Superior temporal gyrus (tissue), 1 donor: ENCODE data around the gene HPSE2.

Experiments used
- DNase-seq: peaks from one replicate; pipeline ENCODE4 v3.0.0-alpha.2; 2016; ENCODE audit errors: extremely low spot score

The HPSE2 gene

DNA sequence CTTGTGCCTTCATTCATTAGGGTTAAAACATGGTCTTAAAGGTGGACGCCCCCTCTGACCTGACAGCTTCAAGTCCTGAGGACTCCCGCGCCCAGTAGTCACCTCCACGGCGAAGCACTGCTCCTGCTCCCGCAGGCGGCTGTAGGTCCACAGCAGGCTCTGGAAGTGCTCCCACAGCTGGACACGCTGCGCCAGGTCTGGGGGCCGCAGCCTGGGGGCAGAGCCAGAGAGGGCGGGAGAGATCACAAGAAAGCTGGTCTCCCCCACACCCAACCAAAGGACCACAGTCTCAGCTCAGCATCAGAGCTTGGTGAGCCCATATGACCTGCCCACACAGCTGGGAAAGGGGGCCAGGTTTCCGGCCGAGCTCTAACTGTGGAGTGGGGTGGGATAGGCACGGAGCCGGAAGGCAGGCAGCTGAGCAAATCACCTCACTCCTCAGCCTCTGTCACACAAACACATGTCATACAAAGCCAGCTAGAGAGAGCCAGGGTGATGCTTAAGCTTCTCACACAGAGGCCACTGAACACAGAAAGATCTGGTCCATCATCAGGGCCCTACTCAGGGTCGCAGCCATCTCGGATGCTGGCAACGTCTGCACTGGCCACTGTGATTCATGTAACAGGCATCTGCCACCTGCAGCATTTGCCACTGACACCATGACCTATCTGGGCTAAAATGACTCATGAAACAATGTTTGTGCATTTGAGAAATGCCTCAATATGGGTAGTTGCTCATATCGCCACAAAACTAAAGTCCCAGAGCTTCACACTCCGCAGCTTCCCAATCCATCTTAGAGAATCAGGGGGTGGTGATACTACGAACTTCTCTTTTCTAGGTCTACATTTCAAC is 801.5 kb downstream of the HPSE2 start:
- no peak for DNase-seq

DNA sequence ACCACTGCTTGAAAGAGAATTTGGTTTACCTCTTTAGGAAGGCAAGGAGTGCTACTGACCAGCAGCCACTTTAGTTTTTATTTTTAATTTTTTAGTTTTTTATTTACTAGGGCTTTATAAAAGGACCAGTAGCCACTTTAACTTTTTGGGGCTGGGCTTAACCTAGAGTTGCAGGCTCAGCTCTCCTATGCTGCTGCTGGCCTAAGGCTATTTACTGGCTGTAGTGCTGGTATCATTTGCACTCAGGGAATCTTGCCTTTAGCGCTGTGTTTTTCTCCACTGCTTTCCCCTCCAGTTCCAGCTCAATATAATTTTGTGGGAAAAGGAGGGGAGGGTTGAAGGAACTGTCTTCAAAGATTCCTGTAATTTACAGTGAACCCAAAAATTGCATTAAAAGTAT is 802.3 kb downstream of the HPSE2 start:
- no peak for DNase-seq

DNA sequence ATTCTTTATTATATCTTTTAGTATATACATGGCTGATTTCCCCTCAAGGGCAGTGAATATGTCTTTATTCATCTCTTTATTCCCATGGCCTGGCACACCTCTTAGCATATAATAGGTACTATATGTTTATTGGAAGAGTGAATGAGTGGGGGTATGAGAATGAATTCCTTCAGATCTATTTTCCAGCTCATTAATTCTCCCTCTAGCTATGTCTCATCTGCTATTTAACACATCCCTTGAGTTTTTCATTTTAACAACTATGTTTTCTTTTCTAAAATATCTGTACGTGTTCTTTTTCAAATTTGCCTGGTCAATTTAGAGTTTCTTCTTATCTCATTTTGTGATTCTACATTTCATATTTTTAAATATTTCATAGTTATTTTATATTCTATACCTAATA is 803.3 kb downstream of the HPSE2 start:
- DNase-seq: no peak

DNA sequence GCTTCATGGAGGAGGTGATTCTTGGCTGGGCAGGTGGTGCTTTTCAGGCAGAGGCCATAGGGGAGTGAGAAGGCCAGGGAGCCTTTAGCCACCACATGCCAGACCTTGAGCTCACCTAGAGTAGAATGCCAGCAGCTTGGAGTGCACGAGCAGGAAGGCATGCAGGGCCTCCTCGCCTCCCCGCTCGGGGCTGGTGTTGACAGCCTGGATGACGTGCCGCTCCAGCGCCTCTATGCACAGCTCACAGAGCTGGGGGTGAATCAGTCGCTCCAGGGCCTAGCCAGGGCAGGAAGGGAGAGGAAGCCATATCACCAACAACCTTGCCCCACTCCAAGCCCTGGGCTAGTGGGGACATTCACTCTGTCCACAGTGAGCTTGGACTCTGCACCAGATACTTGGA is 804.6 kb downstream of the HPSE2 start:
- no peak for DNase-seq

DNA sequence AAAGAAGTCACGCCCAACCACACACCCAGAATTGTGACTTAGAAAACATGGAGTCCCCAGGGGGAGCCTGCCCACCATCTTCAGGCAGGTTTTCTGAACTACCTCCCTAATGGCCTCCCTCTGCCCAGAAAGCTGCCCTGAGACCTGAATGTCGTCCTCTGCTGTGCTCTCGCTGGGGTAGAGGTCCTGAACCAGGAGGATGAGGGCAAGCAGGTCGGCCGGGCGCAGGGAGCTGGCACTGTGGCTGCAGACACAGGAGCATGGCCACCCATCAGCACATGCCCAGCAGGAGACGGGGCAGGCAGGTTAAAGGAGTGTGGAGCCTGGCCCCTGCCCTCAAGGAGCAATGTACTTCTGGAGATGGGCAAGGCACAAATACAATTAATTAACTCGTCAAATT is 805.2 kb downstream of the HPSE2 start:
- no peak for DNase-seq

DNA sequence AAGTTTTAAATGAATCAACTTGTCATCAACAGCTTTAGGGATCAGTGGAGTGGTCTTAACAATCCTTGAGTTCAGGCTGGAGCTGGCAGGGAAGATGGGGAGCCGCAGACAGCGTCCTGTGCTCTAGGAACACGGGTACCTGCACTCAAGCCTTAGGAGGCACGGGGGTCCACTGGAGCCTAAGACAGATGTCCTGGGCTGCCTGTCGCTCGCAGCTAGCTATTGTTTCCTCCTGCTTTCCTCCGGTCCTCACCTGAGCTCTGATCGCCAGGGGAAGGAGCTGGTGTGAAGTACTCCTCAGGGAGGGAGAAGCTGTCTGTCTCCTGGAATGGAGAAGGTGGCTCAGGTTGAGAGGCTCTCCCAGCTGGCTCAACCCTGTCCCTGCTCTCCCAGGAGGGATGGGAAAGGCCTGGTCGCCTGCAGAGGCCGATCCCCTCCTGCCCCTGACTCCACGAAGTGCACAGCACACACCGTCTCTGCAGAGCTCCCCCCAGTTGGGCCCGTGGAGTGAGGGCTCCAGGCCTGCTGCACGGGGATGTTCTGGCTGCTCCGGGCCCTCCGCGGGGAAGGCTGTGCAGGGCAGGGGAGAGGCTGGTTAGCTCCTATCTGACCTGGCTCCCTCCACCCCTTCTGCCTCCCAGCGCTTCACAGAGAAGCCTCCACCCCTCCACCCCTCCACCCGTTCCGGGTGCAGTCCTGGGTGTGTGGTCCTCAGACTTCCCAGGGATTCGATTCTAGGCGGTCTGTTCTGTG is 806.2 kb downstream of the HPSE2 start:
- no peak for DNase-seq

DNA sequence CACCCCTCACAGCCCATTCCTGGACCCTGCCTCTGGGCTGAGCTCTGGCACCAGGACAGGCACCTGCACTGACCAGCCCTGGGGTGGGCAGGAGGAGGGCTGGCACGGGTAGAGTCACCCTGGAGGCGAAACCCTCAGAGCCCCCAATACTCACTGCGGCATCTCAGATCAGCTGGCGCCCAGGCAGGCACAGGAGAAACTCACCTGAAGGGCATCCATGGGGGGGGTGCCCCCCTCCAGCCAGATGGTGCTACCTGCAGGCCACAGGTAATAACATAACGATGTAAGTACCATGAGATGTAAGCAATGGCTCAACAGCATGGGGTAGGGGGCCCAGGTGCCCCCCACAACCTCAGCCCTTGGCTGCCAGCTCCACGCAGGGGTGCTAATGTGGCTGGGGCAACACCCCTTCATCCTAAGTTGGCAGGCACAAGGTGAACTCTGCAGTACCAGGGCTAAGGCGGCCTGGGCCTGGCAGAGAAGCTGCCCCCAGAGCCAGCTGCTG is 808.6 kb downstream of the HPSE2 start:
- no peak for DNase-seq

DNA sequence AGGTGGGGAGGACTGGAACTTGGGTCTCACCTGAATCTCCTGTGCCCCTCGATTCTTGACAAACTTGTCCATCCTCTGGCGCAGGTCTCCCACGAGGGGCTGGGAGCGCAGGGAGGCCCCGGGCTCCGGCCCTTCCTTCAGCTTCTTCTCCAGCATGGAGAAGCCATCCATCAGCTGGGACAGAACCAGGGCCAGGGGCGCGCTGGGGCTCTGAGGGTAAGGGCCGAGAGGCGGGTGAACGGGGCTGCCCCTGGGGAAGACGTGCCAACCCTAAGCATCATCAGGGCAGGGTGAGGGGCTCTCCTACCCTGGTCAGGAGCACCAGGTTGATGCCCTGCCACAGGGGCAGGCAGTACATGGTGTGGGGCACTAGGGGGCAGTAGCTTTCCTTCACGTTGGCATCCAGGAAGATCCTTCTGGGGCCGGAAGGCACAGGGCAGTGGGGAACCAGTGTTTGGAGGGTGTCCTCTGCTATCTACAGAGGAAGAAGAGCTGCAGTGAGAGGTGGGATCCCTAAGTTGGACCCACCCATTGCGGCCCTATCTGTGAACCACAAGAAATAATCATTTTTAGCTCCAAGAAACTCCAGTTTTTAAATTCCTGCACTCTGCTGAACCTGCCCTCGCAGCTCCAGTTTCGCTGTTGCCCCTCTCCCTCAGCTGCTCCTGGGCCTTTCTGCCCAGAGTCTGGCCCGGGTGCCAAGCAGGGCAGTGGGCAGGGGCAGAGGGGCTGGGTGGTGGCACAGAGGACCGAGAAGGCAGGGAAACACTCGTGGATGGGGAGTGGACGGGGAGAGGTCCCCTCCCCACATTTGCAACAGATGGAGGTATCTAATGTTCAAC is 809.9 kb downstream of the HPSE2 start:
- DNase-seq: no peak

DNA sequence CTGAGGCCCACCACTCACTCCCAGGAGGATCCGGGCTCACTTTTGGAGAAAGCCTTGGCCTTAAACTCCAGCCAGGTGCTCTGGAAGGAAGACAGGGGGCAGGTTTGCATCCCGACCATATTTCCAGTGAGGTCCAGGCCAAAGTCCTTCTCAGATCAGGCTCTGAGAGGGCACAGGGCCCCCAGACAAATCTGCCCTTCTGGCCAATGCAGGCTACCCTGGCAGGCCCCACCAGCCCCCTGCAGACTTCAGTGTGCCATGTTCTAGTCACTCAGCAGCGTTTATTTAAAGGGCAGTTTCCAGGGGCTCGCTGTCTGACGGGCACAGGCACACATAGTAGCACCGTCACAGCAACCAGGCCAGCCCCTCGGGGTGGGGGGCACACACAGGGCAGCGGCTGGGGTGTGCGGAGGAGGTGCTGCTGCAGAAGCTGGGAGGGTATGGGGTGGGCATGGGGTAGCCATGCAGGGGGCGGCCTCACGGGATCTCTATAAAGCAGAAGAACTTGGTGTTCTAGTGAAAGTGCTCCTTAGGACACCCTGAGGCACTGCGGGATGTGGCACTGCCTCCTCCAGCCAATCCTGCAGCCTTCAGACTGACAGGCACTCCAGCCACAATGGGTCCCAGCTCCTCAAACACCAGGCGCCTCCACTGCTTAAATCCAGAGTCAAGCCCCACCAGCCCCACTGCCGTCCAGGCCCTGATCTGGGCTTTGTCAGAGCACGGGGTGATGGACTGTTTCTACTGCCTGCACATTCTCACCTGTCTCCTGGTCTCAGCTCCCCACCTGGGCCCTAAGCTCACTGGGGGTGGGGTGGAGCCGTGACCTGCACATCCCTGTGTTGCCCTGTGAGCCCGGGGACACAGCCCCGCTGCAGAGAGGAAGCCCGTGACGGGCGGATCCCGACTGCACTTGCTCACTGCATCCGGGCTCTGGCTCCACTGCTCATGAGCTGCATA is 811.1 kb downstream of the HPSE2 start:
- no peak for DNase-seq

DNA sequence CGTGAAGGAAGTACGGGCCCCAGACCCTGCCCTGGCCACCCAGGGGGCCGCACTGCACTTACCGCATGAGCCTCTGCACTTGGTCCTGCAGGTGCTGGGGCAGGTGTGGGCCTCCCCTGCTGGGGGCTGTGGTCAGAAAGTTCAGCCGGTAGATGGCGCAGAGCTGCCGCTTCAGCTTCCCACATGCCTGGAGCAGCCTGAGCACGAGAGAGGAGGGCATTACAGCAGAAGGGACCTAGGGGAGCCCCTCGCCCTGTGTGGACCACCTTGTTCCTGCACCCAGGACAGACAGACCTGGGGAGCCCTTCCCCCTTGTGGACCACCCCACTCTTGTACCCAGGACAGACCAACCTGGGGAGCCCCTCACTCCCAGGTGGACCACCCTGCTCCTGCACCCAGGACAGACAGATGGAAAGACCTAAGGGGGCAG is 811.9 kb downstream of the HPSE2 start:
- DNase-seq: no peak

DNA sequence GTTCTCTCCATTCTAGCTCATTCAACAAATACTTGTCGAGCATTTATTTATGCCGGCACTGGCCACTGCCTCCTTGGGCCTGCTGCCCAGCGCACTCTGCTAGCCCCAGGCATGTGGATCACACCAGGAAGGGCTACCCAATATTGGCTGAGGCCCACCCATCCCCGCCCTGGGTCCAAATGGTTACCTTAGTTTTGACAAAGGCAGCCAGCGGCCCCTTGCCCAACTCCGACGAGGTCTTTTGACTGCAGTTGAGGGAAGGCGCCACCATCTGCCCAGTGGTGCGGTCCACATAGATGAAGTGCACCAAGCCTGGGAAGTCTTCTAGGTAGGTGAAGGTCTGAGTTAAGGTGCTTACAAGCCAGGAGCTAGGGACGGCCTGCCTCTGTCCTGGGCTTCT is 813.5 kb downstream of the HPSE2 start:
- DNase-seq: no peak

DNA sequence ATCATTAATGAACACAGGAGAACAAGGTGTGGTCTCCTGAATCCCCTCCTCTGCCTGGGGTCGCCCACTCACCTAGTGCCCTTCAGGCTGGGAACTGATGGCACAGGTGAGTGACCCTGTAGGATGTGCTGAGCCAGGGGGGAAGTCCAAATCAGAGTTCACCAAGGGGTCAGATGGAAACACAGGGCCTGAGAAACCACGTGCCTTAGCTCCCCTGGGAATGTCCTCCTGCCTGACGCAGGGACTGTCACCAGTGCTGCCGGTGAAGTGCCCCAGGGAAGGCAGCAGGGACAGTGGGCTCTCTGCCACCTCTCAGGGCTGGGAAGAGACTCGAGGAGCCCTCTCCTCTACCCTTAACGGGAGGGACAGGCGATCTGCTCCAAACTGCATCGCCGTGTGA is 814.9 kb downstream of the HPSE2 start:
- no peak for DNase-seq

DNA sequence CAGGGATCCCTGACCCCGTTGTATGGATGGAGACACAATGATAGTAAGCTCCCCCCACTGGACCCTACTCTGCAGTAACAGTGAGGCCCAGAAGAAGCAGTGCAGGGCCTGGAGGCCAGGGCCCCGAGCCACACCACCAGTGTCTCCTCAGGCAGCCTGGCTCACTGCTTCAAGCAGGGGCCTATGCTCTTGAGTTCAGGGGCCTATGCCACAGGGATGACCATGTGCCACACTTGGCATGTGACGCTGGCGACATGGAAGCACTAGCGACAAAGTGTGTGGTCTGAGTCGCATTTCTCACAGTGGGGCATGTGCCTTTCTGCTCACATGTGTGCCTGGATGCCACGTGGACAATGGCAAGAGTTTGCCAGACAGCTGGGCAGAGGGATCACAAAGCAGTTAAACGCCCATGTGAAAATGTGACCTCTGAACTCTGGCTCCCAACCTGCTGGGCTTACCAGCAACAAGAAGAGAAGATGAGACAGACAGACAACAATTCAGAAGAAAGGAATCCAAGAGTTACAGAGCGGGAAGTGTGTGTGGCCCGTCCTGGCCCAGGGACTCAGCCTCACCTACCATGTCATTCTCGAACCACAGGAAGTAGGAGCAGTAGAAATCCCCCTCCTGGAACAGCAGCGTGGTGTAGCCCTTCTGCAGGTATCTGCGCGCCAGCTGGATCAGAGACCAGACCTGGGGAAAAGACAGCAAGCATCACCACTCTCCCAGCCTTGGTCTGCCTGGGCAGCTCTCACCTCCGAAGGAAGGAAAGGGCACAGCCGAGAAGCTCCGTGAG is 816.0 kb downstream of the HPSE2 start:
- DNase-seq: no peak

DNA sequence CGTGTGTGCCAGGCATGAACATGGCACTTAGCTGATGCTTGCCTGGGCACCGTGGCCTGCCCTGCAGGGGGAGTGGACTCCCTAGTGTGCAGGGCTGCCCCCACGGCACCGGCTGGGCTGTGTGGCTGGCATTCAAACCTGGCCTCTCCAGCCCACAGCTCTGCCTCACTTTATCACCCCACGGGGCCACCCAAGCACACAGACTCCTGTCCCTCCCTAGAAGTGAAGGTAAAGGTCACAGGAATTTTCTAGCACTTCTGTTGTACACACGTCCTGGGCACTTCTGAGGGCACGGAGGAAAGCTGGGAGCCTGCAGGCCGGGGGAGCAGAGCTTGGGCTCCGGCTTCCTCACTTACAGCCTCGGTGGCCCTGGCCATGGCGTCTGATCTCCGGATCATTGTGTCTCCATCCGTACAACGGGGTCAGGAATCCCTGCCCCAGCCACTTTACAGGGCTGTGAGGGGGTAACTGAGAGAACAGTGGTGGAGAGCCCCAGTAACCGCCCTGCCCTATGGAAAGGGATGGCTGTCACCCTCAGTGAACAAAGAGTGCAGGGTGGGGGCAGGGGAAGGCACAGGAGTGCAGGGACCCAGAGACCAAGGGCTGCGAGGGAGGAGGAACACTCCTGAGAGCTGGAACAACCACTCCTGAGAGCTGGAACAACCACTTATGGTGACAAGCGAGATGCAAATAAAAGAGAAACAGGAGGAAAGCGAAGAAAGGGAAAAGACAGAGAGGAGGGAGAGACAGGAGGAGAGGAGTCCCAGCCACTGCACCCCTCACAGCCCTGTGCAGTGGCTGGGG is 816.8 kb downstream of the HPSE2 start:
- DNase-seq: no peak

DNA sequence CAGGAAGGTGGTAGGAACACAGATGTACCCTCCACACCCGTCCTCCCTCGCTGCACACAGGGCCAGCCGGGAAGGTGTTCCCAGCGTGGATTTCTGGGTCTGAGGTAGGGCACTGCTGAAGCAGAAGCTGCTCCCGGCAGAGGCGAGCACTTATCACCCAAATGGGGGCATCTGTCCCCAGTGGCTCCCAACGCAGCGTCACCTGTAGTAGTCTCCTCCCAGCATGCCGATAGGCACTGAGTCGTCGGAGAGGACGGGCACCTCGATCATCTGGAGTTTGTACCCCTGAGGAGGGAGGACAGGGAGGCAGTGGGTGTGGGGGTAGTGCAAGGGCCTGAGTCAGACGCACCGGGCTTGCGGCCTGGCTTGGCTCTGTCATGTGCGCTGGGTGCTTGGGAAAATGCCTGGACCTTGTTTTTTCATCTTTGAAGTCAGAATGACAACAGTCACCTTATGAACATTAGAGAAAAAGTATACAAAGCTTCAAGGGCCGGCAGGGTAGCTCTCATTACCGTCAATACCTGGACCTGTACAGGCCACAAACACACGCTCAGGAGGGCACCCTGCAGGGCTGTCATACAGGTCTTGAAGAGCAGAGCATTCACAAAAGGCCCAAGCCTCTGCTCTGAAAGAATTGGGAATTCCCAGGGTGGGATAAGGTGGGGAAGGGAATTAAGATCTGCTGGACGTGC is 817.5 kb downstream of the HPSE2 start:
- DNase-seq: no peak

DNA sequence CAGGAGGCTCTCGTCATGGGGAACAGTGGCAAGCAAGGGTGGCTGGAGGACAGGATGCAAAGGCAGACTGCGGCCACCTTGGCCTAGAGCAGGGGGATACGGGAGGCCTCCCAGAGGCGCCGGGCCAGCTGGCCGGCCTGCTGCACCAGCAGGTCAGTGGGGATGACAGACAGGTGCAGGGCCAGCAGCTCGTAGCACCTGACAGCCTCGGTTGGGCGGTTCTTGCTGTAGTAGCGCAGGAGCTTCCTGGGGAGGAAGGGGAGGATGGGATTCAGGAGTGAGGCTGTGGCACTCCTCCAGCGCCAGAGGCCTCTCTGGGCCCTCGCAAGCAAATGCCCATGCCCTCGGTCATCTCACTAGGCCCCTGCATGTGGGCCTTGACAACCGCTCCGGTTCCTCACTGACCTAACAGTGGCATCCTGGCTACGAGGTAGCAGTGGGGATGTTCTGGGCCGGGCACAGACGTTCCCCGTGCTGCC is 818.1 kb downstream of the HPSE2 start:
- DNase-seq: no peak

DNA sequence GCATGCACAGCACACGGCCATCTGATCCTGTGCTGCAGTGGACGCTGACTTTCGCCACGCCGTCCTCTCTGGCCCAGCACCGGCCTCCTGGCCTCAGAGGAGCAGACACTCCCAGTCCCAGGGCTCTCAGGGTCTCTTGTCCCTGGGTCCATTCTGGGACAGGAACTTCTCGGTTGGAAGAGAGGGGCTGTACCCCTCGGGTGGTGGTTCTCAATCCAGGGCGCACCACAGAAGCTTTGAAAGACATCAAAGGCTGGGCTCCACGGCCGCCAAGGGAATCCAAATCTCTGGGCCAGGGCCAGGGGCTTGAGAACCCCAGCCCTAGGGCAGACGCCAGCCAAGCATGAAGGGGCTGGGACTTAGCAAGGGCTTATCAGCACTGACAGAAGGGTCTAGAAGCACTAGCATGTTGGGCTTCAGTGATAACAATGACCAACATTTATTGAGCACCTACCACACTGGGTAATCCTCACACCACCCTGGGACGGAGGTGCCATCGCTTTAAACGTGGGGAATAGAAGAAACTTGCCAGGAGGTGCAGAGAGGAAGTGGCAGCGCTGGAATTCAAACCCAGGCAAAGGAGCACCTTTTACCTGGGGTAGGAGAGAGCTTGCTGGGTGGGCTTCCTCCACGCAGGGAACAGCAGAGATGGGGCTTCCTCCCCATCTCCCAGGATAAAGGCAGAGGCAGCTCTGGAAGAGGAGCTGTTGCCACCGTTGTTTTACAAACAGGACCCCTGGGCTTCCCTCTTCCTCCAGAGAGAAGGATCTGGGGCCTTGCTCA is 818.9 kb downstream of the HPSE2 start:
- no peak for DNase-seq

DNA sequence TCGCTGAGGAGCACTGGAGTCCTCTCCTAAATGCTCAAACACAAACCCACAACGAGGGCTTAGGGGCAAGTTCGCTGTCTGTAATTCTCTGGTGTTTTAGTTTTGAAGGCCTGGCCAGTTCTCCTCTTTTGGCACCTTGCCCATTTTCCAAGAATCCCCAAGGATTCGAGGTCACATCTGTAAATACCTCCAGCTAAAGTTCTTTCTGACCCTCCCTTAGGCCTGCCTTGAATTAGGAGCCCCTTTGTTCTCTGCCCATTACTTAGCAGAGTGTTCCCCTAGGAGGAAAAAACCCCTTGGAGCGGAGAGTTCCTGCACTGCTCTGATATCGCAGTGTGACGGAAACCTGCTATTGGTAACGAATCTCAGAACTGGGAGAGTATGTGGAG is 819.9 kb downstream of the HPSE2 start:
- no peak for DNase-seq
